ENCODE measurements around the gene DUSP21.

GRCh38 chrX:44829832-44830231, 14.0 kb upstream of the DUSP21 start:
- TF ChIP-seq, protein P1, sequence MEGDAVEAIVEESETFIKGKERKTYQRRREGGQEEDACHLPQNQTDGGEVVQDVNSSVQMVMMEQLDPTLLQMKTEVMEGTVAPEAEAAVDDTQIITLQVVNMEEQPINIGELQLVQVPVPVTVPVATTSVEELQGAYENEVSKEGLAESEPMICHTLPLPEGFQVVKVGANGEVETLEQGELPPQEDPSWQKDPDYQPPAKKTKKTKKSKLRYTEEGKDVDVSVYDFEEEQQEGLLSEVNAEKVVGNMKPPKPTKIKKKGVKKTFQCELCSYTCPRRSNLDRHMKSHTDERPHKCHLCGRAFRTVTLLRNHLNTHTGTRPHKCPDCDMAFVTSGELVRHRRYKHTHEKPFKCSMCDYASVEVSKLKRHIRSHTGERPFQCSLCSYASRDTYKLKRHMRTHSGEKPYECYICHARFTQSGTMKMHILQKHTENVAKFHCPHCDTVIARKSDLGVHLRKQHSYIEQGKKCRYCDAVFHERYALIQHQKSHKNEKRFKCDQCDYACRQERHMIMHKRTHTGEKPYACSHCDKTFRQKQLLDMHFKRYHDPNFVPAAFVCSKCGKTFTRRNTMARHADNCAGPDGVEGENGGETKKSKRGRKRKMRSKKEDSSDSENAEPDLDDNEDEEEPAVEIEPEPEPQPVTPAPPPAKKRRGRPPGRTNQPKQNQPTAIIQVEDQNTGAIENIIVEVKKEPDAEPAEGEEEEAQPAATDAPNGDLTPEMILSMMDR (IDR thresholded peaks at IDR 0.05): no peak
- TF ChIP-seq POLR2A (IDR thresholded peaks at IDR 0.05): no peak
